Hepatocyte (in vitro differentiated cells): ENCODE results near the gene SHISA7.

ENCODE experiments used
- CTCF ChIP-seq: fragments of 200-600 bp; sonication (generic); IDR thresholded peaks from 2 replicates; pipeline ENCODE4 v1.5.1; 2016; ENCODE audit warnings: antibody characterized with exemption, mild to moderate bottlenecking; ENCODE audit not compliant: poor library complexity
- EZH2 ChIP-seq: fragments of 200-600 bp; sonication (generic); IDR thresholded peaks from 2 replicates; pipeline ENCODE4 v1.6.1; 2016; ENCODE audit warnings: antibody characterized with exemption, mild to moderate bottlenecking, borderline replicate concordance
- EZH2phosphoT487 ChIP-seq: fragments of 200-600 bp; sonication (generic); IDR thresholded peaks from one replicate; pipeline ENCODE4 v1.6.1; 2018; ENCODE audit warnings: antibody characterized with exemption, mild to moderate bottlenecking, low read depth, moderate library complexity; ENCODE audit not compliant: unreplicated experiment, severe bottlenecking

DNA sequence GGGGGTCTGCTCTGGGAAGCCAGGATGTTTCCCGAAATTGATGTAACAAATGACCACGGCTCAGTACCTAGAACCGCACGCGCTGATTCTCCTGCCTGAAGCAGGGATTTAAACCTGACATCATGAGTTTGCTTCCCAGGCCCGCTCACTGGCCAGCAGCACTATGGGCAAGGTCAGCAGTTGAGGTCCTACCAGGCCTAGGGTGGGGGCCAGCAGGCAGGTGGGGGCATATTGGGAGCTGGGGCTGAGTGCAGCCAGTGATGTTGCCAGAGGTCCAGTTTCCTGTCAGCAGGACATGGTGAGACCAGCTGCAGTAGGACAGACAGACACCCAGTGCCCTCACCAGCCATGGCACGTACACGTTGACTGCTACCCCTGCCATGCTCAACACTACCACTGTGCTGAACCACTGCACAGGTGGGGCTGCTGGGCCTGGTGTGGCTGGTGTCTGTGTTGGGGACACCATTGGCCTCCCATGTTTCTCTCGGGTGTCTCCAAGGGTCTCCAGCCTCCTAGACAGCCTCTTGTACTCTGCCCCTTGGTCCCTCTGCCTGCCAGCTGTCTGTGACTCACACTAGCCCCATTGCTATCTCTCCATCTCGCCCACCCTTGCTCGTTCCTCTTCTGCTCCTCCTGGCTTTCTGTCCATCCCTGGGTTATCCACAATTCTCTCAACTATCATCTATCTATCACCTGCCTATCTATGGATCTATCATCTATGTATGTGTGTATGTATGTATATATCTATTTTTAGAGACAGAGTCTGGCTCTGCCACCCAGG, 22.6 kb upstream of the SHISA7 start:
- TF ChIP-seq CTCF (no peak), EZH2 (no peak), EZH2phosphoT487 (no peak)
